GM21576 (cell line): ENCODE measurements around the gene CDH26.

Experiments
- ATAC-seq: cut with Tn5 transposase; IDR thresholded peaks from one replicate; pipeline ENCODE4 v1.9.1; 2021; ENCODE audit warnings: mild to moderate bottlenecking, moderate library complexity; ENCODE audit not compliant: unreplicated experiment

The CDH26 gene

DNA sequence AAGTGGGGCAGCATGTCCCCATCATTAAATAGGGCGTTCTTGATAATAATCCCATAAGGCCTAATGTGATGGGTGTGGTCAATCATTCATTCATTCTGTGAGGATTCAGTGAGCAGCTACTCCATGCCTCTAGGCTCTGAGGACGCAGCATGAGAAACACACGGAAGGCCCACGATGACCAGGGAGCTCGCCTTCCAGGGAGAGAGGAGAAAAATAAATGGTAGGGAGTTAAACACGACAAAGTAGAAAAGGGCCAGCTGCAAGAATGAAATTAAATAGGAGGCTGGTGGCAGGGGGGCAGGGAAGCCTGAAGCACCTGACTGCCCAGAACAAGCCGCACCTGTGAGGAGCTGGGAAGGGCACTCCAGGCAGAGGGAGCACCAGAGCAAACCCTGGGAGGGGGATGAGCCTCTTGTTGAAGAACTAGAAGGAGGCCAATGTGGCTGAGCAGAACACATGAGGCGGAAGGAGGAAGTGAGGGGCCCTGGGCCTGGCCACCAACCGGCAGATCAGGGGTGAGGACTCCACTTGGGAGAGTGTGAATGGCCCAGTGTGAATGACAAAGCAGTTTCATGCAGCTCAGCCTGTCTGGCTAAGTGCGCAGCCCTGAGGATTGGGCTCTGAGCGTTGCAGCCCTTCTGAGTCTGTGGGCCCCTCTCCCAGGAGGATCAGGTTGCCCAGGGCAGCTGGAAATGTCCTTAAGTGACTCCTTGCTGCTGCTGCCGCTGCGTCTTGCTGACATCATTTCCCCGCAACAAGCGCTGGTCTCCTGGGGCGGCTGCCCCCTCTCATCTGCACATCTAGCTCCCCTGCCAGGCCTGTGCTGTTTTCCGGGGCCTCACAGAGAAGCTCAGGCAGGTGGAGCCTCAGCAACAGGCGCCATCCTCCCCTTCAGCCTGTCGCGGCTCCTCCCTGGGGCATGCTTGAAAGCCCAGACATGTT is 99.9 kb downstream of the CDH26 start:
- ATAC-seq: no peak

DNA sequence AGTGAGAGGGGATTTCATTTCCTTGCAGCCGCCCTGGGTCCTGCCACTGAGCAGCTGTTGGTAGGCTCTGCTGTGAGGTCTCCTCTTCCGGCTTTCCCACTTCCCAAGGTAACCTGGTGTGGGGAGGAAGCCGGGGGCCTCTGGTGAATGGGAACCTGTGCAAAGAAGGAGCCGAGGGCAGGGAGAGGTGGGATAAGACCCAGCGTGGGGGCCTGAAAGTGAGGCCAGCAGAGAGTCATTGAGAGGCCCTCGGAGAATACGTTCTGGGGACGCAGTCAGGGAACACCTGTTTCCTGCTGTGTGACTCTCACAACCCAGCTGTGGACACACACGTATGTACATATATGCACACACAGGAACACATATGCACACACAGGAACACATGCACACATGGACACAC is 100.7 kb downstream of the CDH26 start:
- no peak for ATAC-seq

DNA sequence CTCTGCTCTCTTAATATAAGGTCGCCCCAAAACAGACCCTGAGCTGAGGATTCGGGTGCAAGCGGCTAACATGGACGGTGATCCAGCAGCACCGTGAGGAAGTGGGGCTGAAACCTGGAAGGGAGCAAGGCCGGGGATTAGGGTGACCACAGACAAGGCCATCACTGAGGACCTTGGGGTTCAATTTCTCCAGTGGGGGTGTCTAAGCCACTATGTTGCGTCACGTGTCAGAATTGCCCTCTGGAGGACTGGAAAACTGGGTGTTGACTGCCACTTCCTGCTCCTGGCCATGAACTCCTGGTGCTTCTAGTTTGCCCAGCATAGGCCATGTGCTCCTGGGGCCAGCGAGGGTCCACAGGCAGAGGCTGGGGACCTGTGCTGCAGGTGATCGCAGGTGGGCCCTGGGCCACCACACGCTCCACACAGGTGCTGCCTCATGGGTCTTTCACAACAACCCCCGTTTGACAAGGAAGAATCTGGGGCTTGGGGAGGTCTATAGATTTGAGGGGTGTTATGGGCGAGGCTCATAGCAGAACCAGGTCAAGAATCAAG is 101.9 kb downstream of the CDH26 start:
- no peak for ATAC-seq

DNA sequence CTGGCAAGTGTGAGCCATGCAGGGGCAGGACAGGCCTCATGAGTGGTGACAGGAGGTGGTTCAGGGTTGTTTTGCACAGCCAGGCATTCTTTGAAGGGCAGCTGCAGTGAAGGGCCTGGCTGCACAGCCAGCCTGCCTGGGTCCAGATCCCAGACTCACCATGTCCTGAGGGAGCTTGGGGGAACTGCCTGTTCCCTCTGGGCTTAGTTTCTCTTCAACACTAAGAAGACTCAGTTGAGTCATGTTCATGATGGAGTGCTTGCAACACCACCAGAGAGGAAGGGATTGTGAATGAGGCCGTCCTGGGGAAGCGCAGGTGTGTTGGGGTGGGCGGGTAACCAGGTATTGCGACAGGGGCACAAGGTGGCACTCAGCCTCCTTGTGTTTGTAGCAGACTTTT is 102.4 kb downstream of the CDH26 start:
- ATAC-seq: no peak

GRCh38 chr20:60062431-60063047 is 104.3 kb downstream of the CDH26 start:
- no peak for ATAC-seq

- ATAC-seq: no peak
Measured at GRCh38 chr20:60063048-60063451, 104.8 kb downstream of the CDH26 start.

GRCh38 chr20:60063739-60064380 is 105.6 kb downstream of the CDH26 start:
- ATAC-seq: no peak
